Hepatocyte (in vitro differentiated cells): ENCODE data around the gene CES3. TPM values are rescaled to one million over a fixed set of nuclear protein-coding genes. Genes with fewer than 3 reads are reported as not detected.

Source experiments
- DNase-seq: peaks from one replicate; pipeline ENCODE4 v3.0.0-alpha.2; 2016; ENCODE audit warnings: low spot score
- H2AFZ ChIP-seq: fragments of 200-600 bp; sonication (generic); 2 replicates; pipeline ENCODE4 v1.6.0; 2016; ENCODE audit warnings: antibody characterized with exemption, mild to moderate bottlenecking
- H3K27ac ChIP-seq: fragments of 200-600 bp; sonication (generic); 2 replicates; pipeline ENCODE4 v1.5.1; 2016; ENCODE audit warnings: mild to moderate bottlenecking
- H3K27me3 ChIP-seq: fragments of 200-600 bp; sonication (generic); 2 replicates; pipeline ENCODE4 v1.6.1; 2016
- H3K36me3 ChIP-seq: fragments of 200-600 bp; sonication (generic); replicated peaks from 2 replicates; pipeline ENCODE4 v1.5.1; 2016; ENCODE audit warnings: low read depth; ENCODE audit not compliant: insufficient read depth
- H3K4me1 ChIP-seq: fragments of 200-600 bp; sonication (generic); 2 replicates; pipeline ENCODE4 v1.5.1; 2016; ENCODE audit warnings: mild to moderate bottlenecking, moderate library complexity; ENCODE audit not compliant: insufficient read depth
- H3K4me2 ChIP-seq: fragments of 200-600 bp; sonication (generic); 2 replicates; pipeline ENCODE4 v1.6.0; 2016
- H3K4me3 ChIP-seq: fragments of 200-600 bp; sonication (generic); 2 replicates; pipeline ENCODE4 v1.5.1; 2016; ENCODE audit warnings: mild to moderate bottlenecking
- H3K79me2 ChIP-seq: fragments of 200-600 bp; sonication (generic); 2 replicates; pipeline ENCODE4 v1.6.0; 2017; ENCODE audit warnings: mild to moderate bottlenecking
- H3K9me2 ChIP-seq: fragments of 200-600 bp; sonication (generic); replicated peaks from 2 replicates; pipeline ENCODE4 v1.6.0; 2017; ENCODE audit warnings: mild to moderate bottlenecking; ENCODE audit not compliant: insufficient read depth
- H3K9me3 ChIP-seq: fragments of 200-600 bp; sonication (generic); 2 replicates; pipeline ENCODE4 v1.5.1; 2016; ENCODE audit warnings: low read depth, mild to moderate bottlenecking
- H4K20me1 ChIP-seq: fragments of 200-600 bp; sonication (generic); 2 replicates; pipeline ENCODE4 v1.6.0; 2016; ENCODE audit warnings: mild to moderate bottlenecking; ENCODE audit not compliant: insufficient read depth, poor library complexity, severe bottlenecking
- CTCF ChIP-seq: fragments of 200-600 bp; sonication (generic); IDR thresholded peaks from 2 replicates; pipeline ENCODE4 v1.5.1; 2016; ENCODE audit warnings: antibody characterized with exemption, mild to moderate bottlenecking; ENCODE audit not compliant: poor library complexity
- EZH2 ChIP-seq: fragments of 200-600 bp; sonication (generic); IDR thresholded peaks from 2 replicates; pipeline ENCODE4 v1.6.1; 2016; ENCODE audit warnings: antibody characterized with exemption, mild to moderate bottlenecking, borderline replicate concordance
- EZH2phosphoT487 ChIP-seq: fragments of 200-600 bp; sonication (generic); IDR thresholded peaks from one replicate; pipeline ENCODE4 v1.6.1; 2018; ENCODE audit warnings: antibody characterized with exemption, mild to moderate bottlenecking, low read depth, moderate library complexity; ENCODE audit not compliant: unreplicated experiment, severe bottlenecking
- WGBS: methylation state at CpG from one replicate; pipeline ENCODE4 v1.1.6; 2016; ENCODE audit warnings: low lambda C conversion rate; ENCODE audit errors: missing lambda C conversion rate; 5-methylcytosine and 5-hydroxymethylcytosine counted together
- polyA plus RNA-seq: library from polyadenylated mRNA; unstranded; fragments of >200 nt; fragmentation: Nextera tagmentation; extraction: Ambion mirVana; gene quantifications from 2 replicates; pipeline ENCODE4 v1.2.1, GENCODE V29; 2016
- total RNA-seq: library from RNA; depleted of rRNA; stranded (reverse); fragments of >200 nt; gene quantifications from 2 replicates; pipeline ENCODE4 v1.2.3, GENCODE V29; 2014

Gene CES3
- total and polyA plus RNA-seq, 2 experiments from 2014 or later: 1.7 to 3.8 TPM

DNA sequence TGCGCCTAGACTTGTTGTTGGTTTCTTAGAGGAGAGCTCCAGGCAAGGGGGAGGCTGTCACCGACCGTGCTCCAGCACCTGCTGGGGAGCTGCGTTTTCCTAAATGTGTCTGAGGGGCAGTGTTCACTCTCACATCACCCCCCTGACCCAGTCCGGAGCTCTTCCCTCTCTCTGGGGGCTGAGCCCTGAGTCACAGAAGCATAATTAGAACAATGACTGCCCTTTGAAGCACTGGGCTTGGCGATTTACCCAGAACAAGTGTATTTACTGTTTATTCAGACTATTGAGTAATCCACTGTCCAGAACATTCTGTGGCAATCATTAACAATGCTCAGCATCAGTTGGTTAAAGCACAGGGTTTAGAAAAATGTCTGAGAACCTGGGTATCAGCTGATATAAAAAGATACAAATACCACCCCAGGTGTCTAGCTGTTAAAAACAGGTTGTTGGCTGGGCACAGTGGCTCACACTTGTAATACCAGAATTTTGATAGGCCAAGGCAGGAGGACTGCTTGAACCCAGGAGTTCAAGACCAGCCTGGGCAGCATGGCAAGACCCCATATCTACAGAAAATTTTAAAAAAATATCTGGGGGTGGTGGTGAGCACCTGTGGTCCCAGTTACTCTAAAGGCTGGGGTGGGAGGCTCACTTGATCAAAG lies 35.4 kb downstream of the CES3 start:
- H3K4me3 ChIP-seq: no peak overlapping the region
- no peak overlapping the region for H3K4me2 ChIP-seq
- H3K9me2 ChIP-seq: no peaks in the 10 kb centered on the region
- H3K36me3 ChIP-seq: no peaks in the 10 kb centered on the region
- H4K20me1 ChIP-seq: no peaks in the 10 kb centered on the region
- no peak for TF ChIP-seq CTCF
- no peak for TF ChIP-seq EZH2
- no peak for TF ChIP-seq EZH2phosphoT487
- H3K27me3 ChIP-seq: no peaks in the 10 kb centered on the region
- WGBS: 55% methylated on average over 6 of the region's 6 CpGs
- H3K9me3 ChIP-seq: no peaks in the 10 kb centered on the region
- peak; percentile 71 for DNase-seq
- peaks cover 13% of the 10 kb centered on the region for H3K4me1 ChIP-seq
- H2AFZ ChIP-seq: no peak overlapping the region
- no peaks in the 10 kb centered on the region for H3K79me2 ChIP-seq
- H3K27ac ChIP-seq: peak overlapping the region; percentile 54

- TF ChIP-seq EZH2phosphoT487: no peak
- no peak for TF ChIP-seq EZH2
- no peak for TF ChIP-seq CTCF
- Histone ChIP-seq H3K4me1 (peaks cover 13% of the 10 kb centered on the region), H3K27ac (no peak overlapping the region), H3K9me3 (no peaks in the 10 kb centered on the region), H2AFZ (no peak overlapping the region), H3K9me2 (no peaks in the 10 kb centered on the region), H3K4me2 (no peak overlapping the region), H3K4me3 (no peak overlapping the region), H3K27me3 (no peaks in the 10 kb centered on the region), H4K20me1 (no peaks in the 10 kb centered on the region), H3K36me3 (no peaks in the 10 kb centered on the region), H3K79me2 (no peaks in the 10 kb centered on the region)
- DNase-seq: no peak
- 79% methylated on average over 3 of the region's 3 CpGs for WGBS
Observed at GRCh38 chr16:66996983-66997358, 35.9 kb downstream of the CES3 start.

DNA sequence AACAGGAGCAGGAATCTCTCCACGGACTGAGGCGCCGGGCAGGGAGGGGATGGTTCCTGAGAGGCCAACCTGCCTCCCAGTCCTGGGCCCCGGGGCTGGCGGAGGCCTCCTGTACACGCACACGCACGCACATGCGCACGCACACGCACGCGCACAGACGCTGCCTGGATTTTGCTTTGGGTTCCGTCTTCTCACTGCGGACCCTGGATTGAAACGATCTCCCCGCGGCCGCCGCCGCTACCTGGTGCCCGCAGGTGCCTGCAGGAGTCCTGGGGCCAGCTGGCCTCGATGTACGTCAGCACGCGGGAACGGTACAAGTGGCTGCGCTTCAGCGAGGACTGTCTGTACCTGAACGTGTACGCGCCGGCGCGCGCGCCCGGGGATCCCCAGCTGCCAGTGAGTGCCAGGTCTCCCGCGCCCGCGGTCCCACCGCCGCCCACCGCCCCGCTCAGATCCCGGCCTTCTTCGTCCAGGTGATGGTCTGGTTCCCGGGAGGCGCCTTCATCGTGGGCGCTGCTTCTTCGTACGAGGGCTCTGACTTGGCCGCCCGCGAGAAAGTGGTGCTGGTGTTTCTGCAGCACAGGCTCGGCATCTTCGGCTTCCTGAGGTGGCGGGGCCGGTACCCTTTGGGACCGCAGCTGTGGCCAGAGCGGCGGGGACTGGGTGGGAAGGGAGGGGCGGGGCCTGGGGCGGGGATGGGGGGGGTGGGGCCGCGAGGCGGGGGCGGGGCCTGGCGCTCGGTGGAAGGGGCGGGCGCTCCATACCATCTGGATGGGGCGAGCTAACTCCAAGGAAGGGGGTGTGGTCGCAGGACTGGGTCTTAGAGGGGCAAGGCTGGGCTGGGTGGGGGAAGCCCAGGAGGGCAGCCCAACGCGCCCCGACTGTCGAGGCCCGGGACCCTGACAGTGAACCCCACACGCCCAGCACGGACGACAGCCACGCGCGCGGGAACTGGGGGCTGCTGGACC lies 39.6 kb downstream of the CES3 start:
- DNase-seq: peak; percentile 72
- Histone ChIP-seq H2AFZ (peak overlapping the region; percentile 96), H3K9me3 (no peaks in the 10 kb centered on the region), H3K27me3 (no peaks in the 10 kb centered on the region), H3K4me1 (peaks cover 13% of the 10 kb centered on the region), H3K79me2 (no peaks in the 10 kb centered on the region), H3K4me2 (peak overlapping the region; percentile 100), H3K4me3 (peak overlapping the region; percentile 82), H3K27ac (peak overlapping the region; percentile 63), H3K36me3 (no peaks in the 10 kb centered on the region), H3K9me2 (no peaks in the 10 kb centered on the region), H4K20me1 (no peaks in the 10 kb centered on the region)
- TF ChIP-seq CTCF (no peak), EZH2phosphoT487 (no peak), EZH2 (no peak)
- 2% methylated on average over 58 of the region's 89 CpGs for WGBS
